GM18526 (cell line): ENCODE measurements around the gene INSM1.

Experiments used
- POLR2A ChIP-seq: IDR thresholded peaks from 3 replicates; pipeline ENCODE4 v1.6.1; 2011; ENCODE audit not compliant: insufficient read length; ENCODE audit errors: extremely low read depth

Gene INSM1

DNA sequence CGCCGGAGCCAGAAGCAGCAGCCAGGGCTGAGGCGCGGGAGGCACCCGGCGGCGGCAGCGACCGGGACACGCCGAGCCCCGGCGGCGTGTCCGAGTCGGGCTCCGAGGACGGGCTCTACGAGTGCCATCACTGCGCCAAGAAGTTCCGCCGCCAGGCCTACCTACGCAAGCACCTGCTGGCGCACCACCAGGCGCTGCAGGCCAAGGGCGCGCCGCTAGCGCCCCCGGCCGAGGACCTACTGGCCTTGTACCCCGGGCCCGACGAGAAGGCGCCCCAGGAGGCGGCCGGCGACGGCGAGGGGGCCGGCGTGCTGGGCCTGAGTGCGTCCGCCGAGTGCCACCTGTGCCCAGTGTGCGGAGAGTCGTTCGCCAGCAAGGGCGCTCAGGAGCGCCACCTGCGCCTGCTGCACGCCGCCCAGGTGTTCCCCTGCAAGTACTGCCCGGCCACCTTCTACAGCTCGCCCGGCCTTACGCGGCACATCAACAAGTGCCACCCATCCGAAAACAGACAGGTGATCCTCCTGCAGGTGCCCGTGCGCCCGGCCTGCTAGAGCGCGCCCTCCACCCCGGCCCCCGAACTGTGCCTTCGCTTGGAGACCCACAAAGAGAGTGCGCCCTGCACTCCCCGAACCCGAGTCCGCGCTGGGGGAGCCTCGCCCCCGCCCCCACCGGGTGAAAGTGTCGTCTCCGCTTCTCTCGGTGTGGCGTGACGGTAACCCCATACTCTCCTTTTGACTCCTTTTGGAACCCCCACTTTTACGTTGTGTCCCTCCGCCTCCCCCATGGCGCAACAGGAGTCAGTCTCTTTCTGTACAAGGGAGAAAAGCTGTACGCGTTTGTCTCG, 1.6 kb downstream of the INSM1 start:
- no peak for TF ChIP-seq POLR2A

DNA sequence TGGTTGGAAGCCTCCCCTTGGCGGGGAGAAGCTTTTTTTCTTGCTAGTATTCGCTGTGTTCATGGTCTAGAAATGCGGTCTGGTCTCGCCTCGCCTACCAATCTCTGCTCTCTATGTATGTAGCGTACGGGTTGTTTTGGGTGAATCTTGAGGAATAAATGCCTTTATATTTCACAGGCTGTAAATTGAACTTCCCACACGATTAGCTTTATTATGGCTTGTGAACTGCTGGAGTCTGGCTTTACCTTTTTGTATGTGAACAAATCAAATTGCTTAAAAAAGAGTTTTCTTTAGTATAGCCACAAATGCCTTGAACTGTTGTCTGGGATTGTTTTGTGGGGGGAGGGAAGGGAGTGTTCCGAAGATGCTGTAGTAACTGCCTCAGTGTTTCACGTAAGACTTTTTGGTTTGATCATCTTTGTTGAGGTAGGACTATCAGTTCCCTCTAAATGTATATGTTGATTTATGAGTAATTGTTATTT, 2.2 kb downstream of the INSM1 start:
- TF ChIP-seq POLR2A = no peak

DNA sequence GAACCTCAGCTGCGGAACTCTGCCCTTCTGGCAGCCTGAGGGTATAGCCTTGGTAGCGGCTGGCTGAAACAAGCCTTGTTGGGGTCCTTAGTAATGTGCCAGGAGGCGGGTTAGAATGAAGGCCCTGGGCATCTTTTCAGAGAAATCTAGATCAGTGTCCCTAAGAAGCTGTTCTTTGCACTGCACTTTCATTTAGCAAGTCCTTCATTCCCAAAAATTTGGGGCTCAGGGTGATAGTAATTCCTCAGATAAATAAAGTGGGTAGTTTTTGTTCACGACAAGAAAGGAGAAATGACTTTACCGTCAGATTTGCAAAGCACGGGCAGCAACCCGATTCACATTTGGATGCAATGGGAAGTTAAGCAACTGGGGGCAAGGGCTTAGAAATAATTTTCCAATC, 3.2 kb downstream of the INSM1 start:
- TF ChIP-seq POLR2A = no peak

DNA sequence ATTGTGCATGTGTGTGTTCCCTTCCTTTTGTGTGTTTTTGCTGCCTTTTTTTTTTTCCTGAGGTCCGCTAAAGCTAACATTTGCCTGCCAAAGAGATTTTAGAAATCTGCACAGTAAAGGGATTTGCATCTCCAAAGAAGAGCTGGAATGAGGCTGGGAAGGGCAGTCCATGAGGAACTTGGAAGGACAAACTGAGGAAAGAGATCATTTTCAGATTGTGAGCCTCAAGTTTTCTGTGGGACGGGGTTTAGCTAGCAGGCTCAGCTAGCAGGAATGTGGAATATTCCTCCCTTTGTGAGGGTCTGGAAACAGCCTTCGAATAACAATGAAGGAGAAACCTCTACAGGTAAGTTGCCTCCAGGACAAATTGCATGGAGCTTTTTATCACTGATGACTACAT, 3.8 kb downstream of the INSM1 start:
- no peak for TF ChIP-seq POLR2A

DNA sequence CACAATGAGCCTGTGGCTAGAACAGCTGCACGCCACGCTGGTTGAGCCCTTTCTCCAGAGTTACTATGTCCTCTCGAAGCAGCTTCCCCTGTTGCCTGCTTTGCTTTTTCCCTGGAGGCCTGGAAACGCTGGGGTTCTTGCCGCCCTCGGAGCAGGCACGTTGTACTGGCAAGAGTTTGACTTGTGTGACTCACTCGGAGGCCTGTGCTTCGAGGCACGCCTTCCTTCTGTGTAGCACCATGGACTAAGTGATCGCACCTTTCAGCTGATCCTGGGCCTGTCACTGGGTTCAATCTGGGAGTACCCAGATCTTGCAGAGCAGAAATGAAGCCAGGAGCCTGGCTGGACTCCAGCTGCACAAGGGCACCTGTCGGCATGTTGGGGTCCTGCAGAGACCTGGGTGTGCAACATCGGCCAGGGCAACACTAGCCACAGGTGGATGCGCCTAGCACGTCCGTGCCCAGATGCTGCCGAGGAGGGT, 5.2 kb downstream of the INSM1 start:
- no peak for TF ChIP-seq POLR2A

DNA sequence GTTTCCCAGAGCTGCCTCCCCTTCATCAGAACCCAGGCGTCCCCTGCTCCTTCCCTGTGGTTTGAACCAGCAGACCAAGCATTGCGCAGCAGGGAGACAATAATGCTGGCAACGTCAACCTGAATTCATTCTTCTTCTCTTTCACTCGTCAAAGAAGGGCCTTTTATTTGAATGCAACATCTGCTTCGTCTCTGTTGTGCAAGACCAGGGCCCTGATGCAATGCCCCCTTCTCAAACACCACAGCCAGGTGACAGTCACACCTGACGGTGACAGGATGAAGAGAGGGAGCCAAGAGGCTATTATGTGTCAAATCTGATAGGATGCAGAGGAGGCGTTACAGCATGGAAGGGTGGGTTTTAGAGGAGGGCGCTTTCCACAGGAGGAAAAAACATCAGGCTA, 8.0 kb downstream of the INSM1 start:
- no peak for TF ChIP-seq POLR2A

DNA sequence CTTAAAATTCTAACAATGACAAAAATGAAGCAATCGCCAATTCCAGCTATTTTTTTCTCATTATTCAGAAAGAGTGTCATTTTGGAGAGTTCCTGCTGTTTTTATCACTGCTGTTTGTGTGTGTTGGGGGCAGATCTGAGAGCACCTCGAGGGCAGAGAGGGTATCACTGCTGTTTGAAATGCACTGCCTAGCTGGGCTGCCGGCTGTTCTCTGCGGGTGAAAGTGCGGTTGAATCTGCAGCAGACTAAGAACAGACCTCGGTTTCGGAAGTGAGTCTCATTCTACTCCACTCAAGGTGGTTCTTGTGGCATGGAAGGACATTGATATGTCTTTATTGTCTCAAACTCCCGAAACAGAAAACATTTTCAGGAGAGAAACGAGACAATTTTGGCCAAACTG, 18.3 kb downstream of the INSM1 start:
- TF ChIP-seq POLR2A = no peak

DNA sequence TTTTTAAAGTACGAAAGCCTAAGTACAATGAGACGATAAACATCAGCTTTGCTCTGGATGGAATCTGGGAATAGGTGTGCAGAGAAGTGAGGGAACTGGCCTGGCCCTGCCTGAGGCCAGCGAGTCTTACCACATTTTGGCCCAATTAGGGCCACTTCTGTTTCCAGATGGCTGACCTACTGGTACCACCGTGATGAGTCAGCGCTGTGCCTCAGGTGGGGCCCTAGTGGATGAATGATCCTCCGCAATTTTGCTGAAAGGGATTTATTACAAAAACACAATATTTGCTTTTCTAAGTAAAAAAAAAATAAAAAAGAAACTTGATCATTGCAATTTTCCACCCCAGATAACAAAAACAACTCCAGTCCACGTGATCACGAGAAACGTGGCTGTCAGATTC, 22.5 kb downstream of the INSM1 start:
- no peak for TF ChIP-seq POLR2A

DNA sequence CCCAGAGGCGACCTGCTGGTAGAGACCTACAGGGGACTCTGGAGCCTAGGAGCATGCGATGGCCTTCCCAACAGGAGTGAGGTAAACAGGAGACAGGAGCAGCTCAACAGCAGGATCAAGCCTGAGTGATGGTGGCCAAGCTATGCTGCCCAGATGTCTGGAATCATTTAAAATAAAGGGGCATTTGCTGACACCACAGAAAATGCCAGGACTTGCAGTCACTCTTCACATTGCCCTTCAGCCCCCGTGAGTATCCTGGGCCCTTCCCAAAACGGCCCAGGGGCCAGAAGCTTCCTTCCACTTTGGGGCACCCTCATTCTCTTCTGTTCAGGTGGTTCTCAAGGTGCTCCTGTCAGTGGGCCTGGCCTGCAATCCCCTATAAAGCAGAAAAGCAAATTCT, 23.2 kb downstream of the INSM1 start:
- TF ChIP-seq POLR2A = no peak

DNA sequence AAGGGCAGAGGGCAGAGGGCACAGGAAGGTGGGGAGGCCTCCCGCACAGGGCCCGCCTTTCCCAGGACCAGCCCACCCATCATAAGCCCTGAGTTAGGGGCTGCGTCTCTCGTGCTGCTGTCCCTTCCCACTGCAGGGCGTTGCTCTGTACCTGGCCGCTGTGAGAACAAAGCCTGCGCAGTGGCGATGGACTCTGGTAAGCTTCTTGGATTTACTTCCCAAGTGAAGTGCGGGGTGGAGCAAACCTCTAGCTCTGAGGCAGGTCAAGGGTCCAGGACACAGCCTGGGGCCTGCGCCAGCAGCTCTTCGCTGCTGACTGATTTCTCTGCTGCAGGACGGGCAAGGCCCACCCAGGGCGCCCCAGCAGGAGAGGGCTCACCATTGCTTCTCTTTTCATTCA, 23.9 kb downstream of the INSM1 start:
- no peak for TF ChIP-seq POLR2A

DNA sequence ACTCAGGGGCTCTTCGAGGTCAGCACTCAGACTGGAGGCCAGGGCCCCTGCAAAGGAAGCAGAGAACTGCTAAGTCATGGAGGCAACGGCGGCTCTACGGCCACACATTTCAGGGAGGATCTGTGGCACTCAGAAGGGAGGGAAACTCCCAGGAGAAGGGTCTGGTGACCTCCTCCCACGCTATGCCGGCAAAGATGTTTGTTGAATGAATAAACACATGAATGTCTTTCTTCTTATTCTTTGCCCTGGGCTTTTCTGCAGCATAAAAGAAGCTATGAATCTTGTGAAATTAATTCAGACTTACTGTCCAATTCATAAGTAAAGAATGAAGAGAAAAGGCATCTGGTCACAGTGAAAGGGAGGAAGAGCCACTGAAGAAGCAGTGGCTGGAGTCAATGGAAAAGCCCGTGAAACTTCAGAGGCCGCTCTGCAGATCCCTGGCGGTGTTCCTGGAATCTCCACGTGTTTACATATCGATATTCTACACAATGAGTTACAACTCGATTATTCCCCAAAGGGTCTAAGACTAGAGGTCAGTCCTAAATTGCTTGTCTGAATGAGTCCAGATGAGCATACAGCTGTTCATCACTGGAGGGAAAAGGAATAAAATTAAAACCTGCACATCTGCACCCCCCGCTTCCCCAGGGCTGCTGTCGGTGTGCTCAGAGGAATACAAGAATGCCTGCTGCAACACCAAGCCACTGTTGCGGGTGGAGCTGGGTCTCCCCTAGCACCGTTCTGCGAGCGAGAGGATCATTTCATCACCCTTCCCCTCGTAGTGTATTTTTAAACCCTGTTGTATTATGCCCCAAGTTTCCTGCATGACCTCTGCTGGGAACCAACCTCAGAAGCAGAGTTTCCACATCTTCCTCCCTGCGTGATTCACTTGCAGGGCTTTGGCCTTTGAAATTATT, 25.6 kb downstream of the INSM1 start:
- no peak for TF ChIP-seq POLR2A

DNA sequence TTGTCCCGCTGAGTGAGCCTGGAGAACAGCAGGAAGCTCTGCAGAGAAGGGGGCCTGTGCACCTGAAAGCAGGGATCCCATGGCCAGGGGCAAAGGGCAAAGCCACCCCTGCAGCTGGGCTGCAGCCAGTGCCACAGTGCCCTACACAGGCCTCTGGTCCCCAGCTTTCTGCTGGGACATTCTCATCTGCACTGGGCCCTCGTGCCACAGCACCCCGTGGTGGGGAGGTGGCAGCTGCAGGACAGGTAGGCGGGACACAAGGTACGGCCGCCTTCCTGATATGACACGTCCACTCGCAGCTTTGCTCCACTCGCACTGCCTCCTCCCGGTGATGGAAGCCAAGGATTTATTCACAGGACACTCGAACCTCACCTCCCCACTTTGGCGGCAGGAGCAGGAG, 27.2 kb downstream of the INSM1 start:
- TF ChIP-seq POLR2A = no peak

DNA sequence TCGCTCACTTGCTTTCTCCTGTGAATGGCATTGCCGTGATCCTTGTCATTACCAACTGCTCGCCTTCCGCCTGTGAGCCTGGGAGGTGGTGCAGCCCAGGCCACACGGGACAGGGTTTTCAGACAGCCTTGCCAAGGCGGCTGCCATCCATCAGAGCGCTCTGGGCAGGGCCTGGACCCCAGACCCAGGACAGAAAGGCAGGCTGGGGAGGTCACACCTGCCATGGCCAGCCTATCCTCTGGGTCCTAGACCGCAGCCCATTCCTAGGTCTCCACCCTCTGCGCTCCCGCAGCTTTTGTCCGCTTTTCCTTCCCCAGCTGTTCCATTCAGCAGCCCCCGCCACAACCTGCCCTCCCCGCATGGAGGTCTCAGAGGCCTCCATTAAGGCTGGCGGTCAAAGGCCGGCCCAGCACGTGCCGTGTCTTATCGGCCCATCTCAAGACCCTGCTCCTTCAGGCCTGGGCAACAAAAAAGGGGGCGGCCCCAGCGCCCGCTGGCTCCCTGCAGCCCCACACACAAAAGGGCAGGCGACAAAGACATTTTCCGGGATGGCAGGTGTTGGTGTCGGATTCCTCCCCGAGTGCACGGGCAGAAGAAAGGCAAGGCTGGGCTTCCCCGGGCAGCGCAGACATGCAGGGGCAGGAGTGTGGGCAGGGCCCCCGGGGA, 28.1 kb downstream of the INSM1 start:
- no peak for TF ChIP-seq POLR2A

DNA sequence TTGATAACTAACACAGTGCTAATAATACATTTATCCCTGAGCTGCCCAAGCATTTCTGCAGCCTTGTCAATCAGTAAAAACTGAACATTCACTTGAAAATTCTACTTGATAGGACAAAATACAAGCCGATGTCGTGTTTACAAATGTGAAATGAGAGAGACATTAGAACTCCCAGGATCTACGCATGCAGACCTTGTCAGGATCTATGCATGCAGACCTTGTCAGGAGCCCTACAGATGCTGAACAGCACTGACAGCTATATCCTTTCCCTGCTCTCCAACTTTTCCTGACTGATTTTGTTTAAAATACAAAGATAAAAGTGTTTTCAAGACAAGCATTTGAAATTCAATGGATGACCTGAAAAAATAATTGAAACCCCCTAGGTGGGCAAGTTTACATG, 28.9 kb downstream of the INSM1 start:
- no peak for TF ChIP-seq POLR2A

DNA sequence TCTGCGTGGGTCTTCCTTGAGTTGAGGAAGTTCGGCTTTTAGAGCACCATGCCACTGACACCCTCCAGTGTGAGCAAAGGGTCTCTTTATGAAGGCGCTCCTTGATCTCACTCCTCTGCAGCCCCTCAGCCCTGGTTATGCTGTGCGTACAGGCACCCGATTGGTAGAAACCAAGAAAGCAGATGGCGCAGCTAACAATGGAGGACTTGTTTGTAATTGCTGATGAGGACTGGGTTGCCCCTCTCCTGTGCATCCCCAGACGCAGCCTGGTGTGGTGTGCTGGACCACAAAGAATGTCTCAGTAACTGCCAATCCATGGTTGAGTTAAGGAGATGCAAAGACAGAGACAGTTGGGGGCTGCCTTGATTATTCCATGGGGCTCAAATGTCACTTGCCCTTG, 30.2 kb downstream of the INSM1 start:
- TF ChIP-seq POLR2A = no peak
